Peyer's patch (tissue), 4 donors: ENCODE results near the gene RBBP4. TPM values are rescaled to one million over a fixed set of nuclear protein-coding genes. Genes with fewer than 3 reads are reported as not detected.
"Not testable (repeated sequence)": the region's sequence is repeated elsewhere in the genome, so short reads cannot be mapped to it uniquely, and the experiment has no call there.

Experiments used
- DNase-seq, 3 donors: peaks; one replicate each; pipeline ENCODE4 v3.0.0-alpha.2; 2017 to 2019
- H3K27ac ChIP-seq, 4 donors: fragments of 200-600 bp; sonication (generic); one replicate each; pipeline ENCODE4 v1.5.1; 2016 to 2019
- H3K27me3 ChIP-seq, 2 donors: fragments of 200-600 bp; sonication (generic); one replicate each; pipeline ENCODE4 v1.5.1; 2019
- H3K36me3 ChIP-seq, 3 donors: fragments of 200-600 bp; sonication (generic); one replicate each; pipeline ENCODE4 v1.5.1; 2016 to 2019
- H3K4me1 ChIP-seq, 4 donors: fragments of 200-600 bp; sonication (generic); one replicate each; pipeline ENCODE4 v1.5.1; 2016 to 2019
- H3K4me3 ChIP-seq, 4 donors: fragments of 200-600 bp; sonication (generic); 1 replicate in 3 of 4; 2 replicates in 1 of 4; pipeline ENCODE4 v1.5.1; 2016 to 2019; ENCODE audit warnings: mild to moderate bottlenecking in 1 of 4
- H3K9me3 ChIP-seq, 4 donors: fragments of 200-600 bp; sonication (generic); one replicate each; pipeline ENCODE4 v1.5.1; 2016 to 2019; ENCODE audit warnings: mild to moderate bottlenecking in 1 of 4
- CTCF ChIP-seq, 6 experiments: fragments of 450-650 bp in 4 of 6; fragments of 200-600 bp in 2 of 6; sonication (generic) in 1 of 6; IDR thresholded peaks; one replicate each; pipeline ENCODE4 v1.5.1; 2017 to 2019; ENCODE audit warnings: antibody characterized with exemption in 6 of 6, mild to moderate bottlenecking in 3 of 6, moderate library complexity in 1 of 6
- POLR2A ChIP-seq, 2 donors: fragments of 450-650 bp; IDR thresholded peaks; one replicate each; pipeline ENCODE4 v1.5.1; 2017; ENCODE audit warnings: antibody characterized with exemption in 2 of 2, mild to moderate bottlenecking in 2 of 2, moderate library complexity in 2 of 2
- total RNA-seq, 4 donors: library from RNA; depleted of rRNA; stranded (reverse); fragments of >200 nt; gene quantifications; one replicate each; pipeline ENCODE4 v1.1.0, GENCODE V29; 2016

RBBP4 gene
- total RNA-seq, 4 donors from 2014 or later = 72.1 to 172 (median 109) TPM

GRCh38 chr1:32706491-32706890 lies 55.5 kb downstream of the RBBP4 start:
- H3K9me3 ChIP-seq = no peaks in the 10 kb centered on the region
- H3K4me1 ChIP-seq = peaks cover 0 to 10% (median 9%) of the 10 kb centered on the region in 4 donors
- H3K27me3 ChIP-seq = no peaks in the 10 kb centered on the region
- DNase-seq = no peak
- no peak overlapping the region for H3K27ac ChIP-seq
- no peak overlapping the region for H3K4me3 ChIP-seq
- no peak for TF ChIP-seq CTCF (IDR thresholded peaks at IDR 0.05)
- no peak for TF ChIP-seq POLR2A (IDR thresholded peaks at IDR 0.05)
- H3K36me3 ChIP-seq = no peaks in the 10 kb centered on the region

GRCh38 chr1:32709075-32709474 lies 58.1 kb downstream of the RBBP4 start:
- no peak for DNase-seq
- H3K36me3 ChIP-seq = no peaks in the 10 kb centered on the region

GRCh38 chr1:32709476-32709875 lies 58.5 kb downstream of the RBBP4 start:
- H3K9me3 ChIP-seq = no peaks in the 10 kb centered on the region
- H3K4me1 ChIP-seq = peaks cover 0 to 4% (median 0%) of the 10 kb centered on the region in 4 donors
- no peak overlapping the region for H3K27ac ChIP-seq
- H3K4me3 ChIP-seq = no peak overlapping the region
- no peak for DNase-seq
- H3K36me3 ChIP-seq = no peaks in the 10 kb centered on the region
- no peak for TF ChIP-seq POLR2A (IDR thresholded peaks at IDR 0.05)
- no peak for TF ChIP-seq CTCF (IDR thresholded peaks at IDR 0.05)
- no peaks in the 10 kb centered on the region for H3K27me3 ChIP-seq

More at GRCh38 chr1:32709075-32709474, 58.1 kb downstream of the RBBP4 start:
- H3K4me3 ChIP-seq = no peak overlapping the region
- H3K27ac ChIP-seq = no peak overlapping the region
- no peaks in the 10 kb centered on the region for H3K9me3 ChIP-seq
- TF ChIP-seq CTCF (IDR thresholded peaks at IDR 0.05) (no peak), POLR2A (IDR thresholded peaks at IDR 0.05) (no peak)
- peaks cover 0 to 4% (median 0%) of the 10 kb centered on the region in 4 donors for H3K4me1 ChIP-seq
- H3K27me3 ChIP-seq = no peaks in the 10 kb centered on the region

- not testable (repeated sequence) for H3K36me3 ChIP-seq, H3K27me3 ChIP-seq, H3K27ac ChIP-seq, H3K9me3 ChIP-seq, H3K4me1 ChIP-seq, DNase-seq, H3K4me3 ChIP-seq
Observed at GRCh38 chr1:32711221-32711620, 60.2 kb downstream of the RBBP4 start.

- Histone ChIP-seq H3K27me3 (no peaks in the 10 kb centered on the region), H3K4me1 (peaks cover 0 to 9% (median 2%) of the 10 kb centered on the region in 4 donors), H3K9me3 (no peaks in the 10 kb centered on the region), H3K27ac (no peak overlapping the region), H3K36me3 (no peaks in the 10 kb centered on the region), H3K4me3 (no peak overlapping the region)
- DNase-seq = no peak
- no peak for TF ChIP-seq POLR2A (IDR thresholded peaks at IDR 0.05)
- no peak for TF ChIP-seq CTCF (IDR thresholded peaks at IDR 0.05)
Observed at GRCh38 chr1:32713081-32713480, 62.1 kb downstream of the RBBP4 start.

GRCh38 chr1:32714277-32714676 lies 63.3 kb downstream of the RBBP4 start:
- Histone ChIP-seq H3K27me3 (no peaks in the 10 kb centered on the region), H3K4me3 (no peak overlapping the region), H3K4me1 (peaks cover 0 to 16% (median 2%) of the 10 kb centered on the region in 4 donors), H3K36me3 (no peaks in the 10 kb centered on the region), H3K27ac (no peak overlapping the region), H3K9me3 (no peaks in the 10 kb centered on the region)
- DNase-seq = no peak
- no peak for TF ChIP-seq CTCF (IDR thresholded peaks at IDR 0.05)
- TF ChIP-seq POLR2A (IDR thresholded peaks at IDR 0.05) = no peak
